Body of pancreas (tissue), 4 donors: Measurements from ENCODE around the gene NUCKS1. TPM values are rescaled to one million over a fixed set of nuclear protein-coding genes. Genes with fewer than 3 reads are reported as not detected.

Experiments
- ATAC-seq: fragments of 150-250 bp; one replicate; pipeline ENCODE4 v1.9.1; 2016
- DNase-seq, 4 donors: peaks; one replicate each; pipeline ENCODE4 v3.0.0-alpha.2; 2019
- H3K27ac ChIP-seq, 4 donors: fragments of 200-600 bp; sonication (generic); 1 replicate in 3 of 4; 2 replicates in 1 of 4; pipeline versions ENCODE4 v1.5.1 to v1.6.1; 2016 to 2019; ENCODE audit warnings: mild to moderate bottlenecking in 1 of 4, mixed read lengths in 1 of 4, moderate library complexity in 1 of 4
- H3K27me3 ChIP-seq, 2 donors: fragments of 200-600 bp; sonication (generic); one replicate each; pipeline ENCODE4 v1.6.0; 2016; ENCODE audit warnings: mild to moderate bottlenecking in 1 of 2
- H3K36me3 ChIP-seq, 2 donors: fragments of 200-600 bp; sonication (generic); replicated peaks in 1 of 2; 2 replicates each; pipeline ENCODE4 v1.5.1; 2016; ENCODE audit warnings: low read depth in 2 of 2; ENCODE audit not compliant: insufficient read depth in 1 of 2
- H3K4me1 ChIP-seq: fragments of 200-600 bp; sonication (generic); one replicate; pipeline ENCODE4 v1.6.0; 2016
- H3K4me3 ChIP-seq, 2 donors: fragments of 200-600 bp; sonication (generic); 1 replicate in 1 of 2; 2 replicates in 1 of 2; pipeline ENCODE4 v1.5.1; 2016 to 2019
- H3K9me3 ChIP-seq, 3 donors: fragments of 200-600 bp; sonication (generic); 1 replicate in 2 of 3; 2 replicates in 1 of 3; pipeline ENCODE4 v1.5.1; 2016
- POLR2A ChIP-seq, 3 donors: fragments of 450-650 bp; IDR thresholded peaks; one replicate each; pipeline ENCODE4 v1.6.1; 2016; ENCODE audit warnings: antibody characterized with exemption in 3 of 3, mild to moderate bottlenecking in 2 of 3
- WGBS, 2 donors: methylation state at CpG; one replicate each; pipeline ENCODE4 v1.1.5; 2017; 5-methylcytosine and 5-hydroxymethylcytosine counted together
- intact Hi-C: fragments of 100-400 bp; cut with DNase I; formaldehyde crosslinking; loops from one replicate; pipeline ENCODE4 v1.15.1; 2023
- total RNA-seq, 2 donors: library from RNA; depleted of rRNA; stranded (reverse); fragments of >200 nt; gene quantifications; one replicate each; pipeline ENCODE4 v1.1.0, GENCODE V29; 2016
- TF ChIP-seq, protein P1 (sequence below), 7 experiments: fragments of 450-650 bp in 4 of 7; fragments of 200-600 bp in 3 of 7; sonication (generic) in 3 of 7; IDR thresholded peaks; one replicate each; pipeline ENCODE4 v1.5.1; 2016 to 2019; ENCODE audit warnings: antibody characterized with exemption in 7 of 7

Gene NUCKS1
- total RNA-seq, 2 donors from 2014 or later: 37.6 to 39.2 TPM

DNA sequence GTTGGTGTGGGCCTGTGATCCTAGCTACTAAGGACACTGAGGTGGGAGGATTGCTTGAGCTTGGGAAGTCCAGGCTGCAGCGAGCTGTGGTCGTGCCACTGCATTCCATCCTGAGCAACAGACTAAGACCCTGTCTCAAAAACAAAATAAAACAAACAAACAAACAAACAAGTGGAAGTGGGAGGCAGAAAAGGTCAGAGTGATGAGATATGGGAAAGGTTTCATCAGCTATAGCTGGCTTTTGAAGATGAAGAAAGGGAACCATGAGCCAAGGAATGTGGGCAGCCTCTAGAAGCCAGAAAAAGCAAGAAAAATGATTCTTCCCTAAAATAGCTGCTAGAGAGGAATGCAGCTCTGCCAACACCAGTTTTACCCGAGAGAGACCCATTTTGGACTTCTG is 10.6 kb upstream of the NUCKS1 start:
- TF ChIP-seq POLR2A (IDR thresholded peaks at IDR 0.05): no peak
- TF ChIP-seq, protein P1, sequence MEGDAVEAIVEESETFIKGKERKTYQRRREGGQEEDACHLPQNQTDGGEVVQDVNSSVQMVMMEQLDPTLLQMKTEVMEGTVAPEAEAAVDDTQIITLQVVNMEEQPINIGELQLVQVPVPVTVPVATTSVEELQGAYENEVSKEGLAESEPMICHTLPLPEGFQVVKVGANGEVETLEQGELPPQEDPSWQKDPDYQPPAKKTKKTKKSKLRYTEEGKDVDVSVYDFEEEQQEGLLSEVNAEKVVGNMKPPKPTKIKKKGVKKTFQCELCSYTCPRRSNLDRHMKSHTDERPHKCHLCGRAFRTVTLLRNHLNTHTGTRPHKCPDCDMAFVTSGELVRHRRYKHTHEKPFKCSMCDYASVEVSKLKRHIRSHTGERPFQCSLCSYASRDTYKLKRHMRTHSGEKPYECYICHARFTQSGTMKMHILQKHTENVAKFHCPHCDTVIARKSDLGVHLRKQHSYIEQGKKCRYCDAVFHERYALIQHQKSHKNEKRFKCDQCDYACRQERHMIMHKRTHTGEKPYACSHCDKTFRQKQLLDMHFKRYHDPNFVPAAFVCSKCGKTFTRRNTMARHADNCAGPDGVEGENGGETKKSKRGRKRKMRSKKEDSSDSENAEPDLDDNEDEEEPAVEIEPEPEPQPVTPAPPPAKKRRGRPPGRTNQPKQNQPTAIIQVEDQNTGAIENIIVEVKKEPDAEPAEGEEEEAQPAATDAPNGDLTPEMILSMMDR (IDR thresholded peaks at IDR 0.05): no peak
- H3K4me1 ChIP-seq: no peaks in the 10 kb centered on the region
- no peaks in the 10 kb centered on the region for H3K27me3 ChIP-seq
- no peak overlapping the region for H3K4me3 ChIP-seq
- intact Hi-C loops: no loop called here
- no peaks in the 10 kb centered on the region for H3K36me3 ChIP-seq
- DNase-seq: no peak
- no peak overlapping the region for H3K27ac ChIP-seq
- no peak for ATAC-seq
- no peaks in the 10 kb centered on the region for H3K9me3 ChIP-seq
- 91% methylated on average over 3 of the region's 3 CpGs for WGBS, 2 donors

DNA sequence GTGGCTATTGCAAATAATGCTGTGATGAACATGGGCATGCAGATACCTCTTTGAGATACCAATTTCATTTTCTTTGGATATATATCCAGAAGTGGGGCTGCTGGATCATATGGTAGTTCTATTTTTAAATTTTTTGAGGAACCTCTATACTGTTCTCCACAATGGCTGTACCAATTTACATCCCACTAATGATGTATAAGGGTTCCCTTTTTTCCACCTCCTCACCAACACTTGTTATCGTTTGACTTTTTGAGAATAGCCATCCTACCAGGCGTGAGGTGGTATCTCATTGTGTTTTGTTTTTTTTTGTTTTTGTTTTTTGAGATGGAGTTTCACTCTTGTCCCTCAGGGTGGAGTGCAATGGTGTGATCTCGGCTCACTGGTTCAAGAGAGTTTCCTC is 6.6 kb upstream of the NUCKS1 start:
- intact Hi-C loops: no loop called here
- no peak overlapping the region for H3K27ac ChIP-seq
- TF ChIP-seq POLR2A (IDR thresholded peaks at IDR 0.05): no peak
- TF ChIP-seq, protein P1 (IDR thresholded peaks at IDR 0.05): no peak
- no peaks in the 10 kb centered on the region for H3K36me3 ChIP-seq
- DNase-seq: no peak
- no peaks in the 10 kb centered on the region for H3K9me3 ChIP-seq
- ATAC-seq: no peak
- no peaks in the 10 kb centered on the region for H3K4me1 ChIP-seq
- 88 to 90% methylated on average over 3 of the region's 3 CpGs for WGBS, 2 donors
- no peaks in the 10 kb centered on the region for H3K27me3 ChIP-seq
- H3K4me3 ChIP-seq: no peak overlapping the region

DNA sequence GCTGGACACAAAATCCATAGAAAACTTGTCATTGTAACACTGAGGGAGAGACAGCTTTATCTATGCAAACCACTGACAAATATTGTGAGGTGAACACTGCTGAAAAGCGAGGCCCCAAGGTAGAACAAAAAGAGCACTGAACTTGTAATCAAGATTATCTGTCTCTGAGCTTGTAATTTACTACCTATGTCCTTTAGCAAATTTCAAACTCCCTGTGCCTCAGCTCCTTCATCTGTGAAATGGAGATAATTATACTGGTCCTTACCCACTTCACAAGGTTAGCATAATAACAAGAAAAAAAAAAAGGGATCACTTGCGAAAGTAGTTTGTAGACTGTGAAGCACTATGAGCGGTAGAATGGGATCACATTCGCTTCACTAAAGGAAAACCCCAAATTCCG is 4.9 kb upstream of the NUCKS1 start:
- H3K4me1 ChIP-seq: no peaks in the 10 kb centered on the region
- DNase-seq (no peak), ATAC-seq (no peak)
- no peaks in the 10 kb centered on the region for H3K36me3 ChIP-seq
- H3K9me3 ChIP-seq: no peaks in the 10 kb centered on the region
- intact Hi-C loops: no loop called here
- 67 to 73% methylated on average over 5 of the region's 5 CpGs for WGBS, 2 donors
- TF ChIP-seq, protein P1 (IDR thresholded peaks at IDR 0.05): no peak
- no peak for TF ChIP-seq POLR2A (IDR thresholded peaks at IDR 0.05)
- H3K27ac ChIP-seq: no peak overlapping the region
- H3K4me3 ChIP-seq: no peak overlapping the region
- no peaks in the 10 kb centered on the region for H3K27me3 ChIP-seq

DNA sequence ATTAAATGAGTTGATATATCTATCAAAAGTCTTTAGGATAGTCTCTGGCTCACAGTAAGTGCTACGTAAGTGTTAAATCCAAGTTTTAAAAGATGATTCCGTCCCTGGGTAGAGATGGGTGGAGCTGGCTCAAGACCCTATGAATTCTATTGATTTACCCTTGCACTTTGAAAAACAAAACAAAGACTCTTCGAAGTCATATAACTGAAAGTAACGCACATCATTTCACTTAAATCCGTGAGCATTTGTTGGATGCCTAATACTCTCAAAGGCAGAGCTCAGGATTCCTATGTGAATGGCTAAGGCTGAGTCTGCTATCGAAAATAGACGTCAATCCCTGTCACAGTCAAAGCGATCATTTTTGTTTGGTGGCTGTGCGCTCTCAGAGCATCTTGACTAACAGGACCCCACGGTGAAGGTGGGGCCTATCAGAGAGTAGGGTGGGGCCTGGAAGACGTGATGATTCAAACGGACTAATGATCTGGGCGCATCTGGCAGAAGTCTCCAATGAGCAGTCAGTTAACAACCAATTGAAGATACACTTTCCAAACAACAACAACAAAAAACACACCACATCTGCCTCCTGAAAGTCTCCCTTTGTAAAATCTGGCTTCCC is 1.2 kb upstream of the NUCKS1 start:
- no peak overlapping the region for H3K27ac ChIP-seq

More for the DNA sequence above, 1.2 kb upstream of the NUCKS1 start:
- no peak for ATAC-seq
- H3K36me3 ChIP-seq: no peaks in the 10 kb centered on the region
- no peak overlapping the region for H3K4me3 ChIP-seq
- intact Hi-C loops: no loop called here
- H3K9me3 ChIP-seq: no peaks in the 10 kb centered on the region
- 69 to 72% methylated on average over 13 of the region's 13 CpGs for WGBS, 2 donors
- peaks cover 19% of the 10 kb centered on the region for H3K4me1 ChIP-seq
- TF ChIP-seq POLR2A (IDR thresholded peaks at IDR 0.05): no peak
- TF ChIP-seq, protein P1 (IDR thresholded peaks at IDR 0.05): no peak
- no peaks in the 10 kb centered on the region for H3K27me3 ChIP-seq
- DNase-seq: no peak
